Activated gamma-delta T cell treated with anti-CD3 and anti-CD28 coated beads, Interleukin-2, amount 50 U/mL, for 16 hours (primary cell): Measurements from ENCODE around the gene AP3B1.
"Not testable (repeated sequence)": the region's sequence is repeated elsewhere in the genome, so short reads cannot be mapped to it uniquely, and the experiment has no call there.

ENCODE experiments used
- DNase-seq: peaks from one replicate; pipeline ENCODE4 v3.0.0-alpha.2; 2020; ENCODE audit warnings: low read depth

Gene AP3B1

DNA sequence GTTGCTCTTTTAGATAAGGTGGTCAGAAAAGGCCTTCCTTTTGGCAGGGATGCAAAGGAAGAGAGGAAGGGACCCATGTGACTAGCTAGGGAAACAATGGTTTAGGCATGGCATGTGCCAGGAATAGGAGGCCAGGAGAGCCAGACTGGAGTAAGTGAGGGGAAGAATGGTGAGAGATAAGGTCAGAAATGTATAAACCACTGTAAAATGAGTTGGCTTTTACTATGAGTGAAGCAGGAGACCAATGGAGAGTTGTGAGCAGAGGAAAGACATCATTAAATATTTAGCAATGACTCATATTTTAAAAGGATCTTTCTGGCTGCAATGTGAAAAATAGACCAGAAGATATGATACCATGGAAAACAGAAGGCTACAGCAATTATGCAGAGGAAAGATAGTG lies 50.9 kb downstream of the AP3B1 start:
- no peak for DNase-seq

DNA sequence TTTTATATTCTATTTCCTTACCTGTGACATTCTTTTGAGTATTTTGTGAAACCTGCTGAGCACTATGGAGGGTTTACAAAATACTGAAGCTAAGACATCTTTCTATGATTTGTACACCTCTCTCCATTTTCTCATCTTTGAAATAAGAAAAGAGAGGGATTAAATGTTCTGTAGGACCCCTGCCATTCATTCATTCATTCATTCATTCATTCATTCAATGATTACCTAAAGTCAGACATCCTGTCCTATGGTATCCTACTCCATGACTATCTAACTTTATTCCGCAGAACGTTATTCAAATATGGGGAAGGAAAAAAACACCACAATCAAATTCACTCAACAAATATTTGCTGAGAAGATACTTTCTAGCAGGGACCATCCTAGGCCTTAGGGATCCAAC lies 51.4 kb downstream of the AP3B1 start:
- no peak for DNase-seq

GRCh38 chr5:78242001-78242400 lies 52.5 kb downstream of the AP3B1 start:
- no peak for DNase-seq

DNA sequence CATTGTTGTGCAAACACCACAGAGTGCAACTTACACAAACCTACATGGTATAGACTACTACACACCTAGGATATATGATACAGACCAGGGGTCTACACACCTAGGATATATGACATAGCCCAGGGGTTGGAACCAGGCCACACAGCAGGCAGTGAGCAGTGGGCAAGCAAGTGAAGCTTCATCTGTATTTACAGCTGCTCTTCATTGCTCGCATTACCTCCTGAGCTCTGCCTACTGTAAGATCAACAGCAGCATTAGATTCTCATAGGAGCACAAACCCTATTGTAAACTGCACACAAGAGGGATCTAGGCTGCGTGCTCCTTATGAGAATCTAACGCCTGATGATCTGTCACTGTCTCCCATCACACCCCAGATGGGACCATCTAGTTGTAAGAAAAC lies 56.6 kb downstream of the AP3B1 start:
- no peak for DNase-seq

DNA sequence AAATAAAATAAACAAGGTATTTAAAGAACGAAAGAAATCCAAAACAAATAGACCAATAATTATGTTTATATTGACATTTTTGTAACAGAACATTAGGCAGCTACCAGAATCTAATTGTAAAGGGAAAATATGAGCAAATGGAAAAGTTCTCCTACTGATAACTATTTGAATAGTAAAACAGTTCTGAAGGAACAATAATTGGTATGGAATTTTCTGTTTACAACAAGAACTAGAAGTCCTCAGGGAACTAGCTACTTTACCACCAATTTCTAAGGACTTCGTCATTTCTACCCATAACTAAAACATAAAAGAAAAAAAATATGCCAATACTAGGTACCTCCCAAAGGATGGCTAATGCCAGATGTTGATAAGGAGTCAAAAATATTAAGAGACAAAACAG lies 58.5 kb downstream of the AP3B1 start:
- DNase-seq = no peak

DNA sequence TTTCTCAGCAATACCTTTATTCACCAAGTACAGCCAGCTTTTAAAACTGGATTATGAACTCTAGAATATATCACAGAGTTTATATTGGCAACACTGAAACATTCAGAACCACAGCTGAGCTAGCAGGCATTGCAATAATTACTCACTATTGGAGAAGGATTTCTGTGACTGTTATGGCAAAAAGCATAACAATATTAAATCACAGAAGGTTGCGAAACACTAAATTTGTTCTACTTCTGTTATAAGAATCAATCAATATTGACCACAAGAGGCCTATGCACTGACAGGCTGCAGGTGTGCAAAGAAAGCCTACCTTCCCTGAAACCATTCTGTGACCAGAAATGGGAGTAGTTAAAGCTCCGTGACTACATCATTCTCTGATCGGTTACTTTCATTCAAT lies 59.2 kb downstream of the AP3B1 start:
- no peak for DNase-seq

- DNase-seq = no peak
Observed at GRCh38 chr5:78234804-78235203, 59.7 kb downstream of the AP3B1 start.

GRCh38 chr5:78232163-78232562 lies 62.3 kb downstream of the AP3B1 start:
- DNase-seq = no peak

- DNase-seq = no peak
Observed at GRCh38 chr5:78224358-78224757, 70.1 kb downstream of the AP3B1 start.

DNA sequence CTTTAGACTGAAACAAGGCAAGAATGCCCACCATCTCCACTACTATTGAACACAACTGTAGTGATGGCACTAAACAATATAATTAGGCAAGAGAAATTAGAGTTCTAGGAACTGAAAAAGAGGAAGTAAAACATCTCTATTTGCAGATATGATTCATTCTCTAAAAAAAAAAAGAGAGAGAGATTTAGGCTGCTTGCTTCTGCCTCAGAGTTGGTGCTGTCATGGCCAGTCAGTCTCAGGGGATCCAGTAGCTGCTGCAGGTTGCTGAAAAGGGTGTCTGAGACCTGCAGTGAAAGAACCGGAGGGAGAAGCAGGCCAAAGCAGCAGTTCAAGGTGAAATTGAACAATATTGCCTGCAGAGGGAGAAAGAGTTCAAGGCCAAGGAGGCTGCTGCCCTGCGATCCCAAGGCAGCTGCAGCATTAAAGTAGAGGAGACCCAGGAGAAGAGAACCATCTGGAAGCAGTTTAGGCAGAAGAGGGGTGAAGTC lies 72.5 kb downstream of the AP3B1 start:
- DNase-seq = no peak

DNA sequence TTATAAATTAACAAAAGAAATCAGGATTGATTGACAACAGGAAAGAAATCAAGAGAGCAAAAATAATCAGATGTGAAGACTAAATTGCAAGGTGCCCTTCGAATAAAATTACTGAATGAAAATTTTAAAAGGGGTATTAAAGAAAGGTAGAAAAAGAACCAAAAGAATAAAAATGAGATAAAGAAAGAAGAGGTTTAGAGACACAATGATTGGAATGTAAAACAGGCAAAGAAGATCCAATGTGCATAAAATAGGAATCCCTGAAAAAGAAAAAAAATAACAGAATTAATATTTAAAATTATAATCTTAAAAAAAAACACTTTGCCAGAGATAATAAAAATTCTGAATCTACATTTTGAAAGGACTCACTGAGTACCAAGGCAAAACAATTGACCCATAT lies 73.0 kb downstream of the AP3B1 start:
- DNase-seq = no peak

- no peak for DNase-seq
Observed at GRCh38 chr5:78215972-78216371, 78.5 kb downstream of the AP3B1 start.

DNA sequence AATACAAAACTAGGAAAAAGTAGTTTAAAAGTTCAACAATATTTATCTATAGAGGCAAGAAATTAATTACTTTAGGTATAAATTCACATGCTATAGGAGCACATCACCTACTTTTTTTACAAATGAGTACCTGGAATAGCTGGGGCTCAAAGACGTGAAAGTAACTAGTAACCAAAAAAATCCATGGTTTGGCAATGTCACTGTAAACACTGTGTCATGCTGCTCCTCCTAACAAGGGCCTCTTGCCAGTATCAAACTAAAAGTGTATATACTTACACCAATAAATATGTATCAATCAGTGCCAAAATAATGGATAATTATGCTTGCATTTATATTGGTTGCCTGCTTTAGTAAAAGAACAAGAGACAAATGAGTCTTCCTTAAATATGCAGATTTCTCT lies 78.9 kb downstream of the AP3B1 start:
- DNase-seq = no peak

DNA sequence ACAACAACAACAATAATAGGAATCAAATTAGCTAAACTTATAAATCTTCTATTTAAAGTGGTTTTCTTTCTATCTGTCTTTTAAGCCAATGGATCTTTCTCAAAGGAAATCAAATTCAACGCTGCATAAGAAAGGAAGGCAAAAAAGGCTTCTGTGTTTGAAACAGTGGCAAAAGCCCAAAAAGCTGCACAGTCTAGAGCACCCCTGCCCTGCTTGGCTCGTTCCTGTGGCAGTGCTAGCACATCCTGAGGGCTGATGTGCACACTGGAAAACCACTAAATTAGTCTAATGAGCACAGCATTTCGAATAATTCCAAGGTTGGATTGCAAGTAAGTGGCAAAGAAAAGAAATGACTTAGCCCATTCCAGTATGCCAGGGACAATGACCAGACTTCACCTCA lies 80.7 kb downstream of the AP3B1 start:
- DNase-seq = no peak

DNA sequence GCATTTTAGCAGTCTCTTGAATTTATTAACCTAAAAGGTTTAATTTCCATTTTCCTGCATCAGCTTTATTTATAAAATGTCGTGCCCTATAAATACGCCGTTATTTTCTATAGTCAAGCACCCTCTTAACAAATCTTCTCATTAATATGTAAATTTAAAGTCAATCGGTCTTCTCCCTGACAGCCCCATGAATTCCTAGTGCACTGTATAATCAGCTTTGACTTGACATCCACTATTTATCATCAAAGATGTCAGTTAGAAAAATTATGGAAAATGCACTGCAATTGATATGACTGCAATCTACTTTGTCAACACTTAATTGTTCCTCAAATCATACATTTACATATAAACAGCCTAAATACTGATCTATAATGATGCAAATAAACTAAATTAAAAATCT lies 83.4 kb downstream of the AP3B1 start:
- DNase-seq = no peak

DNA sequence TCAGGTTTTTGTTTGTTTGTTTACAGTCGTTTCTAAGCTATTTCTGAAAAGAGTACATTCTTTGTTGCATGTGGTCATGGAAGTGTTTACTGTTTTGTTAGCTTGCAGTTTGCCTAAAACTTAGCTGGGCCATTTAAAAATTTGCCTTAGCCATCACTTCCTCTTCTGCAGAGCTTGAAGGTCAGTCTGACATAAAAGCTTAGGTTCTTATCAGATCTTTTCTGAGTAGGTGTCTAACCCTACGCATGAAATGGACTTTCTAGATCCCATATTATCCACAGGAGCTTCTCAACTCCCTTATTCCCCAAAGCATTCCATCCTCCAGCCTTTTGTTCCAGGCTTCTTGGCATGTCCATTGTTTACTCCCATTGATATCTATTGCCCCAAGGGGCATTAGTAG lies 90.3 kb downstream of the AP3B1 start:
- no peak for DNase-seq

DNA sequence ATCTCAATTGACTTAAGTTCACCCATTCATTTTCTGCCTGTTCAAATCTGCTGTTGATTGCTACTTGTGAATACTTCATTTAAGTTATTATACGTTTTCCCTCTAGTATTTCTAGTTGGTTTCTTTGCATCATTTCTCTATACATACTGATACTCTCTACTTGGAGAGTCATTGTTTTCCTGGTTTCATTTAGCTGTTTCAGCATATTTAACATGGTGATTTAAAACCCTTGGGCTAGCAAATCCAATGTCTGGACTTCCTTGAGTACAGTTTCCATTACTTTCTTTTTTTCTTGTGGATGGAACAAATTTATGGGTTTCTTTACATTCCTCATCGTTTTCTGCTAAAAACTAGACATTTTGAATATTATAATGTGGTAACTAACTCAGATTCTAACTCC lies 90.7 kb downstream of the AP3B1 start:
- no peak for DNase-seq

- DNase-seq = no peak
Observed at GRCh38 chr5:78190402-78190801, 104.1 kb downstream of the AP3B1 start.

GRCh38 chr5:78188681-78189080 lies 105.8 kb downstream of the AP3B1 start:
- not testable (repeated sequence) for DNase-seq

- DNase-seq = no peak
Observed at GRCh38 chr5:78187172-78187571, 107.3 kb downstream of the AP3B1 start.

- DNase-seq = no peak
Observed at GRCh38 chr5:78182838-78183237, 111.7 kb downstream of the AP3B1 start.

DNA sequence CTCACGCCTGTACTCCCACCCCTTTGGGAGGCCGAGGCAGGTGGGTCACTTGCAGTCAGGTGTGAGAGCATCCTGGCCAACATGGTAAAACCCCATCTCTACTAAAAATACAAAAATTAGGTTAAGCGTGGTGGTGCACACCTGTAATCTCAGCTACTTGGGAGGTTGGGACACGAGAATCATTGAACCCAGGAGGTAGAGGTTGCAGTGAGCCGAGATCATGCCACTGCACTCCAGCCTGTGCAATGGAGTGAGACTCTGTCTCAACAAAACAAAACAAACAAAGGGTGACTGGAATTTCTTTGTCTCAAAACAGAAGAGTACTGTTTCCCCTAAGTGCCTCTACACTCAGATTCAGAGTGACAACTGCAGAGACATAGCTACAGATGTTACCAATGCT lies 116.1 kb downstream of the AP3B1 start:
- DNase-seq = no peak

GRCh38 chr5:78170335-78170734 lies 124.2 kb downstream of the AP3B1 start:
- not testable (repeated sequence) for DNase-seq

- DNase-seq = no peak
Observed at GRCh38 chr5:78162253-78162862, 132.1 kb downstream of the AP3B1 start.

GRCh38 chr5:78157001-78157400 lies 137.5 kb downstream of the AP3B1 start:
- no peak for DNase-seq
